GM12892 (cell line): ENCODE results near the gene EVPL.

Source experiments
- DNase-seq: peaks from one replicate; pipeline ENCODE4 v3.0.0; 2011; ENCODE audit not compliant: insufficient read length
- FAIRE-seq: peaks from 2 replicates; lab custom pipeline; 2011; peaks lifted over from hg19 to GRCh38; lab: Jason Lieb, UNC
- POLR2A ChIP-seq: IDR thresholded peaks from 2 replicates; pipeline ENCODE4 v1.6.1; 2011; ENCODE audit warnings: low read depth, low read length, control low read depth
- POLR2AphosphoS5 ChIP-seq: IDR thresholded peaks from 2 replicates; pipeline ENCODE4 v1.6.1; 2011; ENCODE audit warnings: low read depth, low read length, control low read depth
- TAF1 ChIP-seq: IDR thresholded peaks from 2 replicates; pipeline ENCODE4 v1.6.1; 2011; ENCODE audit warnings: low read depth, mild to moderate bottlenecking, control low read depth, low read length, borderline replicate concordance

EVPL gene

GRCh38 chr17:75959839-75960511 lies 67.1 kb downstream of the EVPL start:
- DNase-seq, result no peak
- TF ChIP-seq POLR2A, result no peak
- no peak for TF ChIP-seq POLR2AphosphoS5
- no peak for TF ChIP-seq TAF1
- no peak for FAIRE-seq

GRCh38 chr17:75959051-75959838 lies 67.9 kb downstream of the EVPL start:
- DNase-seq (no peak), FAIRE-seq (no peak)
- TF ChIP-seq POLR2A, result no peak
- no peak for TF ChIP-seq TAF1
